Measurements from ENCODE around the gene ADARB2. TPM values are rescaled to one million over a fixed set of nuclear protein-coding genes. Genes with fewer than 3 reads are reported as not detected.
A peak's percentile ranks its signal among the peaks of the same experiment; 100 is the strongest.

The ADARB2 gene
- total RNA-seq, 2 donors from 2014 or later: 1.1 to 1.8 TPM

- Mint-ChIP-seq H3K27me3 (ENCODE audit: insufficient read depth) (no peaks in the 10 kb centered on the region), H3K4me1 (no peaks in the 10 kb centered on the region), H3K9me3 (no peaks in the 10 kb centered on the region), H3K27ac (no peak overlapping the region), H3K36me3 (ENCODE audit: low read depth) (no peaks in the 10 kb centered on the region), H3K4me3 (no peak overlapping the region)
- Histone ChIP-seq H3K9me3 (ENCODE audit: control insufficient read depth, low read length) (no peaks in the 10 kb centered on the region), H3K27ac (ENCODE audit: low read depth, low read length) (no peak overlapping the region), H3K4me1 (ENCODE audit: control insufficient read depth, insufficient read depth, low read length) (no peaks in the 10 kb centered on the region), H3K27me3 (ENCODE audit: control insufficient read depth, insufficient read depth, low read length, poor library complexity, severe bottlenecking) (no peaks in the 10 kb centered on the region), H3K36me3 (ENCODE audit: control insufficient read depth, insufficient read depth, low read length) (no peaks in the 10 kb centered on the region), H3K9ac (ENCODE audit: extremely low read depth, low read length, poor library complexity, severe bottlenecking) (no peak overlapping the region), H3K4me3 (ENCODE audit: low read length) (no peak overlapping the region)
- DNase-seq: peak; percentile 69
- no peak for TF ChIP-seq CTCF (conservative IDR thresholded peaks at IDR 0.05)
- 77 to 78% methylated on average over 9 to 10 of the region's 10 CpGs for WGBS, 2 experiments (ENCODE audit: insufficient coverage in 1 of 2, insufficient read length in 1 of 2)
These were observed 166.8 kb downstream of the ADARB2 start for GRCh38 chr10:1570416-1571051.

- Histone ChIP-seq H3K4me1 (ENCODE audit: control insufficient read depth, insufficient read depth, low read length) (no peaks in the 10 kb centered on the region), H3K9ac (ENCODE audit: extremely low read depth, low read length, poor library complexity, severe bottlenecking) (no peak overlapping the region), H3K27me3 (ENCODE audit: control insufficient read depth, insufficient read depth, low read length, poor library complexity, severe bottlenecking) (no peaks in the 10 kb centered on the region), H3K36me3 (ENCODE audit: control insufficient read depth, insufficient read depth, low read length) (no peaks in the 10 kb centered on the region), H3K9me3 (ENCODE audit: control insufficient read depth, low read length) (no peaks in the 10 kb centered on the region), H3K4me3 (ENCODE audit: low read length) (no peak overlapping the region), H3K27ac (ENCODE audit: low read depth, low read length) (no peak overlapping the region)
- Mint-ChIP-seq H3K4me3 (no peak overlapping the region), H3K27ac (no peak overlapping the region), H3K27me3 (ENCODE audit: insufficient read depth) (no peaks in the 10 kb centered on the region), H3K9me3 (no peaks in the 10 kb centered on the region), H3K4me1 (no peaks in the 10 kb centered on the region), H3K36me3 (ENCODE audit: low read depth) (no peaks in the 10 kb centered on the region)
- DNase-seq: no peak
- 87 to 88% methylated on average over 5 to 8 of the region's 8 CpGs for WGBS, 2 experiments (ENCODE audit: insufficient coverage in 1 of 2, insufficient read length in 1 of 2)
- TF ChIP-seq CTCF (conservative IDR thresholded peaks at IDR 0.05): no peak
These were observed 168.1 kb downstream of the ADARB2 start for GRCh38 chr10:1569208-1569607.

- Histone ChIP-seq H3K9ac (ENCODE audit: extremely low read depth, low read length, poor library complexity, severe bottlenecking) (no peak overlapping the region), H3K9me3 (ENCODE audit: control insufficient read depth, low read length) (no peaks in the 10 kb centered on the region), H3K4me3 (ENCODE audit: low read length) (no peak overlapping the region), H3K36me3 (ENCODE audit: control insufficient read depth, insufficient read depth, low read length) (no peaks in the 10 kb centered on the region), H3K27ac (ENCODE audit: low read depth, low read length) (no peak overlapping the region), H3K27me3 (ENCODE audit: control insufficient read depth, insufficient read depth, low read length, poor library complexity, severe bottlenecking) (no peaks in the 10 kb centered on the region), H3K4me1 (ENCODE audit: control insufficient read depth, insufficient read depth, low read length) (no peaks in the 10 kb centered on the region)
- Mint-ChIP-seq H3K27ac (no peak overlapping the region), H3K27me3 (ENCODE audit: insufficient read depth) (no peaks in the 10 kb centered on the region), H3K36me3 (ENCODE audit: low read depth) (no peaks in the 10 kb centered on the region), H3K4me3 (no peak overlapping the region), H3K9me3 (no peaks in the 10 kb centered on the region), H3K4me1 (no peaks in the 10 kb centered on the region)
- WGBS, 2 experiments (ENCODE audit: insufficient coverage in 1 of 2, insufficient read length in 1 of 2): 93 to 94% methylated on average over 17 to 29 of the region's 29 CpGs
- TF ChIP-seq CTCF (conservative IDR thresholded peaks at IDR 0.05): no peak
- no peak for DNase-seq
These were observed 169.4 kb downstream of the ADARB2 start for GRCh38 chr10:1567742-1568495.
